ENCODE results near the gene CCL3.
"Not testable (repeated sequence)": the region's sequence is repeated elsewhere in the genome, so short reads cannot be mapped to it uniquely, and the experiment has no call there.

Gene CCL3

DNA sequence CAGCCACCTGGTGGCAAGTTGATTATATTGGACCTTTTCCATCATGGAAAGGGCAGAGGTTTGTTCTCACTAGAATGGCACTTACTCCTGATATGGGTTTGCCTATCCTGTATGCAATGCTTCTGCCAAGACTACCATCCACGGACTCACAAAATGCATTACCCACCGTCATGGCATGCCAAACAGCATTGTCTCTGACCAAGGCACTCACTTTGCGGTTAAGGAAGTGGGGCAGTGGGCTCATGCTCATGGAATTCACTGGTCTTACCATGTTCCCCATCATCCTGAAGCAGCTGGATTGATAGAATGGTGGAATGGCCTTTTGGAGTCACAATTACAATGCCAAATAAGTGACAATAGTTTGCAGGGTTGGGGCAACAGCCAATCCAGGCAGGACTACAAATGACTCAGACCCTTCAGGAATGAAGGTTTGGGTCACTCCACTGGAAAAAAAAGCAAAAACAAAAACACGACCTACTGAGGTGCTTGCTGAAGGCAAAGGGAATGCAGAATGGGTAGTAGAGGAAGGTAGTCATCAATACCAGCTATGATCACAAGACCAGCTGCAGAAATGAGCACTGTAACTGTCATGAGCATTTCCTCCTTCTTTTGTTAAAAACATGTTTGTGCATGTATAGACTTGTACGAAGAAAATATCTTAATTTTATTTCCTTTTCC lies 25.2 kb upstream of the CCL3 start:
- not testable (repeated sequence) for DNase-seq

DNA sequence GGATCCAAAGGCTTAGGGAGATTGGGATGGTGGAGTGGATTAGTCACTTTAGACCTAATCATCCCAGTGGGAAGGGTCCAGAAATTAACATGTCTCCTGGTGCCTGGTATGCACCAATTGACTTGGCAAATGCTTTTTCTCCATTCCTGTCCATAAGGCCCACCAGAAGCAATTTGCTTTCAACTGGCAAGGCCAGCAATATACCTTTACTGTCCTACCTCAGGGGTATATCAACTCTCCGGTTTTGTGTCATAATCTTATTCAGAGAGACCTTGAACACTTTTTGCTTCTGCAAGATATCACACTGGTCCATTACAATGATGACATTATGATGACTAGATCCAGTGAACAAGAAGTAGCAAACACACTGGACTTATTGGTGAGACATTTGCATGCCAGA lies 23.2 kb upstream of the CCL3 start:
- DNase-seq: not testable (repeated sequence)

DNA sequence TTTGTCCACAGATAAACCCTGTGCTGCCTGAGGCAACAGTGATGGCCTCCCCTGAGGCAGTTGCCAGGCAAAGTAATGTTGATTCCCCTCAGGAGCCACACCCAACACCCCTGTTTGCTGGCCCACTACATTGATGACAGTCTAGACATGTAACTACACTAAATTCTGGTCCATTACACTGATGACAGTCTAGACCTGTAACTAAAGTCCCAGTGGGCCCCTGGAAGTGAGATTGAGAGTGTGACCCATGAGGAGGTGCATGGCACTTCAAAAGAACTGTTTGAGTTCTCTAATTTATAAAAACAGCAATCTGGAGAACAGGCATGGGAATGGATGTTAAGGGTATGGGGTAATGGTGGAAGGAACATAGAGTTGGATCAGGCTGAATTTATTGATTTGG lies 22.6 kb upstream of the CCL3 start:
- no peak for DNase-seq

DNA sequence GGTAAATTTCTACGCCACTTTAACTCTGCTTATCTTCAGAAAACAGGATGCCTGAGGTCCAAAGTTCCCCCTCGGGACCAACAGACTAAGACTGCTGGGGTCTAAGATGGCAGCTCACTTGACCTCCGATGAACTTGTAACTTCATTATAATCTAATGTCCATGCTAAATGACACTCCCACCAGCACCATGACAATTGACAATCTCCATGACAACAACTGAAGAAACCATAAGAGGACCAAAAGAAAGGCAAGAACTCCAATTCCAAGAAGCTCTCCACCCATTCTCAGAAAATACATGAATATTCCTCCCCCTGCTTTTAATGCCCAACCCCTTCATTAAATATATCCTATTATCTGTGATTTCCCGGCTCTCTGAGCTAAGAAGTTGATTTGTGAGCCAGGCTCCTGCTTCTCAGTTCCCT lies 21.1 kb upstream of the CCL3 start:
- DNase-seq: no peak

DNA sequence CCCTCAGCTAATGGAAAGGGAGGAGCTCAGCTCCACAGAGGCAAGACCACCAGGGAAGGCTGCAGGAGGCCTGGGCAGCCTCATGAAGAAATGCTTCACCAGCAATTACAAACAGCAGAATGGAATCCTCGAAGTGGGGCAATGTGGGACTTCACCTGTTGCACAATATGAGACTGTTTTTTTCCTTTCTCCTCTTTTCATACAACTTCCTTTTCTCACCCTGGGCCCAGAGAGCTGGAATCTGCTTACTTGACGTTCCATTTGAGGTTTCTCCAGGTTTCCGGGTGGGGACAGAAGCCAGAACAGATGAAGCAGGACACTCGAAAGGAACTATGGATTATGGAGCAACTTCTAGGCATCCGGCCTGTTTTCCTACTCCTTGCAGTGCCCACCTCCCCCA lies 18.3 kb upstream of the CCL3 start:
- not testable (repeated sequence) for DNase-seq

DNA sequence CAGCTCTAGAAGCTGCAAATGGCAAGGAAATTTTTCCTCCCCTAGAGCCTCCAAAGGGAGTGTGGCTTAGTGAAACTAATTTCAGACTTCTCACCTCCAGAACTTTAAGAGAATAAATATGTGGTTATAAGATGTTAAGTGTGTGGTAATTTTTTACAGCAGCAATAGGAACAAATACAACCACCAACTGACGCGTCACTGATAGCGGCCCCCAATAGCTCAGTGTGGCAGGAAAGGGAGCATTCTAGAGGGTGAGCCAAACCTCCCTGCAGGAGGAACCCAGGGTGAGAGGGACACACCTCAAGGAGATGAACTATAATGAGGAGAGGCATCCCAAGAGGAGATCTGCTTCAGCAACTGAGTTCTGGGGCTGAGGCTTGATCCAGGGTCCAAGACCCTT lies 17.7 kb upstream of the CCL3 start:
- no peak for DNase-seq

DNA sequence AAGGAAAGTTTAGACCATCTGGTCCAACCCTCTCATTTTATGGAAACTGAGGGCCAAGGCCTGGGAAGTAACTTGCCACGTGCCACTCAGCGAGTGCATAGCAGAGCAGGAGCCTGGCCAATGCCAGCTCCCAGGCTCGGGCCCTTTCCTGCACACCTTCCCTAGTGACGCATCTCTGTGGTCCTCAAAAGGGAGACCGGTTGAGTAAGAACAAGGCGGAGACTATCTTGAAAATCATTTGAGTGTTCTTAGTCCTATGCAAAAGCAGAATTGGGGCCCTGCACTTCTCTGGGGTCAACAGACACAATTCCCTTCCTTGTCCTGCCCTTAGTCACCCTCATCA lies 16.5 kb upstream of the CCL3 start:
- no peak for DNase-seq

DNA sequence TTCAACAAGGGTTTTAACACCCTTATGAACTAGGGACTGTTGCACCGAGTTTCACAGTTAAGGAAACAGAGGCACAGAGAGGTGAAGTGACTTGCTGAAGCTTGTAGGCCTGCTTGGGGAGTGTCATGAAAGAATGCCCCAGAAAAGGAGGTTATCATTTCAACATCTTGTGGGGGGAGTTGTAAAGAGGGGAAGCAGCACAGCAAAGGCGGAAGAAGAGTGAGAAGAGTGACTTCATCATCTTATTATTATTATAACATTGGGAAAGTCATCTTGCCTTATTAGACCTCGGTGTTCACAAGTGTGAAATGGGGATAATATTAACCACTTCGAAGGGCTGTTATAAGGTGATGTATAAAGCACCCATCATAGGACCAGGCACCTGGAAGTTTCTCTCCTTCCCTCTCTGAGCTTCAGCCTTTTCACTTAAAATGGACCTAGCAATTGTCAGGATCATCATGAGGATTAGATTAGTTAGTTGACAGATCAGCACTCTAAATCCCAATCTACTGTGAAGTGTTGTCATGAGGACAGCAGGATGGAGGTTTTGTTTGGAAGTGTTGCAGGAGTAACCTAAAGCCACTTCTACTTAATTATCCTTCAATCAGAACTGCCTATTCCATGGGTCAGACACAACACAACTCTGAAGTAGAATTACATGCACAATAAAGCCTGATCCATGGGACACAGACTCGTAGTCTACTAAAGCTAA lies 16.0 kb upstream of the CCL3 start:
- no peak for DNase-seq

DNA sequence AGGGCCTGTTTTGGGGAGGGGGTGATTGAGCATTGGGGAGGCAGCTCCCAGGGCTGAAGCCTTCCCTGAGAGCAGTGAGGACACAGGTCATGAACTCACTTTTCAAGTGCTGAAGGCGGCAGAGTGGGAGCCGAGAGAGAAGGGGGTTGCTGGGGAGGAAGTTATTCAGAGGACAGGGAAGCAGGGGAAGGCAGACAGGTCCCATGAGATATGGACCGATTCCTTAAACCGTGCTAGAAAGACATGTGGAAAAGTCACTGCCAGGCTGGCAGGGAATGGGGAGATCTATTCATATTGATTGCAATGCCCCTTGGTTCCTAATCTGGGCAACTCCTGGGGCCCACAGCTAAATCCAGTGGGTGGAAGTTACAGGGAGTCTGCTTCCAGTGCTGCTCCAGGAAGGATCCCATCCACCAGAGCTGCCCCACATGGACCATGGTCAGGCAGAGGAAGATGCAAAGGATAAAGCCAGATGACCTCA lies 14.8 kb upstream of the CCL3 start:
- no peak for DNase-seq

DNA sequence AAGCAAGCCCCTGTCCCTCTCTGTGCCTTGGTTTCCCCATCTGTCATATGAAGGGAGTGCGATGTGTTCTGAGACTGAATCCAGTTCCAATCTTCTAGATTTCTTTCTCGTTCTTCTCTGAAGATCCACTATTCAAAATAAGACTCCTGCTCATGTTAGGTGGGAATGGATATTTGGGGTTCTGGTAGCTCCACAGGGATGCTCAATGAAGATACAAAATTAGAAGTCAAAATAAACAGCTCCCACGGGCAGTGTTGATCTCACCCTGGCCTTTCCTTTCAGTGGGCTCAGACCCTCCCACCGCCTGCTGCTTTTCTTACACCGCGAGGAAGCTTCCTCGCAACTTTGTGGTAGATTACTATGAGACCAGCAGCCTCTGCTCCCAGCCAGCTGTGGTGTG lies 14.3 kb upstream of the CCL3 start:
- not testable (repeated sequence) for DNase-seq

DNA sequence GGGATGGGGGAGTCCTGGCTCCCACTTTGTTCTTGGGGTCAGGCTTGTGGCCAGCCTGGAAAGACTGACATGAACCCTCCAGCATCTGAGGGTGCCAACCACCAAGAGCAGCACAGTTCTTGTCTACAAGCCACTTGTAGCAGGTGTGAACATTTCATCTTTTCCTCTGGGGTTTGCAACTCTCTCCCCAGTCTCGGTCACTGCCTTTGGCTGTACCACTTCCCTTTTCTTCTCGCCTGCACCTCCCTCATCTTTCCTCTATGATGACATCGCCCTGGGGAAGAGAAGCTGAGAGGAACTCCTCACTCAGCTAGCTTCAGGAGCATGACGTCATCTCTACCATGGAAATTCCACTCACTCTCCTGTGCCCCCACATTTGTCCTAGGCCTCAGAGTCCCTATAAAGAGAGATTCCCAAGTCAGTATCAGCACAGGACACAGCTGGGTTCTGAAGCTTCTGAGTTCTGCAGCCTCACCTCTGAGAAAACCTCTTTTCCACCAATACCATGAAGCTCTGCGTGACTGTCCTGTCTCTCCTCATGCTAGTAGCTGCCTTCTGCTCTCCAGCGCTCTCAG lies 13.5 kb upstream of the CCL3 start, which contains the start of gene CCL4:
CCL4 (plus strand) TSS at position 427 of the 575 bp plus-strand sequence; CDS start at position 506, 79 bp downstream.
- DNase-seq: peak; percentile 72

DNA sequence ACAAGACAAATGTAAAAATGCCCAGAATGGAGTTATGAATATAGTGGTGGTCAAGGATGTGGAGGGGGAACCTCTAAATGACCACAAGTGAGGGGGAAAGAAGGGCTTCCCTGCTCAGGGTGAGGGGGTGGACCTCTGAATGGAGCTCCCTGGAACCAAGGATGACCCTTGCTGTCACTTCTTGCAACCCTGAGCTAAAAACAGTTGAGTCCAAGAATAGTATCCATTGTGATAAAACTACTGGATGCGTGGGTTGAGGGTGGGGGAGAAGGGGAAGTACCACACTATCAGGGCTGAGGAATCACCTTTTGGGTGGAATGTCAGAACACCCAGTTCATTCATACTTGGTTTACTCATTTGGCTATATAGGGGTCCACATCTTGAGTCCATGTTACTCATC lies 9.1 kb upstream of the CCL3 start:
- not testable (repeated sequence) for DNase-seq

DNA sequence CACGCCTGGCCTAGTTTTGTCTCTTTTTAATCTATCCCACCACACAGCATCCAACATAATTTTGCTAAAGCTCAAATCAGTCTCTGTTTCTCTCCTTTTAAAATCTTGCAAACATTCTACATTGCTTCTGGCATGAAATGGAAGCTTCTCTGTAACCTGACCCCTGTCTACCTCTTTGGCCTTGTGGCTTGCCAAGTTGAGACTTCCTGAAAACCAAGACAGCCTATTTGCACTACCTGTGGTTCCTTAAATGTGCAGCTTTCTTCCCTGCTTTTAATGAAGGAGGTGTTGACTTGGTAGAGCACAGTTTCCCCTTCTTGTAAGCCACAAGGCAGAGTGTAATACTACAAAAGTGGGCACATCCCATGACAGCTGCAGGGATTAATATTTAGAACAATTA lies 6.0 kb upstream of the CCL3 start:
- DNase-seq: no peak

DNA sequence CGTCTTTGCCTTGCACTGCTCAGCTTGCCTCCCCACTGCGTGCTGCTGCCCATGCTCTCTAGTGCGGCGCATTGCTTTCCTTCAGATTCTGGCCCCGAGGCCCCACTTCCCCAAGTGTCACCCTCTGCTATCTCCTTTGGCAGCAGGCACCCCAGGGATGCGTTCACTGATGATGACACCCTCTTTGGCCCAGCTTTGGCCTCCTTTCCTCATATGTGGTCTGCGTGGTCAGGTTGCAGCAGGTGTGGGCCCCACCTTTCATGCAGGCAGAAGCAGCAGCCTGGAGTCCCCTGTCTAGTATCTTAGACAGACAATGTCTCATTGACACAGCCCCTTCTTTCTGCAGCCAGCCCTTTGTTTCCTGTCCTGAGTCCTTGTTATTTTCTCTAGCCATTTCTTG lies 4.8 kb upstream of the CCL3 start:
- no peak for DNase-seq

DNA sequence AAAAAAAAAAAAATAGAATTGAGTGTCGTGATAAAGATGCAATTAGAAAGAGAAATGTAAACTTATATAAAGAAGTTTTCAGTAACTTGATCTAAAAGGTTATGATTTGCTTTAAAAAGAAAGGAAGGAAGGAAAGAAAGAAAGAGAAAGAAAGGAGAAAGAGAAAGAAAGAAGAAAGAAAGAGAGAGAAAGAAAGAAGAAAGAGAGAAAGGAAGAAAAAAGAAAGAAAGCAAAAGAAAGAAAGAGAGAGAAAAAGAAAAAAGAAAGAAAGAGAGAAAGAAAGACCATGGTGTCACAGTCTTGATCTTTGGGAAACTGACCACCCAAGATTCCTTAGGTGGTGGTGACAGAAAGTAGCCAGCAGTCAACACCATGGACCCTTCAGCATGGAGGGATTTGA lies 4.3 kb upstream of the CCL3 start:
- no peak for DNase-seq

DNA sequence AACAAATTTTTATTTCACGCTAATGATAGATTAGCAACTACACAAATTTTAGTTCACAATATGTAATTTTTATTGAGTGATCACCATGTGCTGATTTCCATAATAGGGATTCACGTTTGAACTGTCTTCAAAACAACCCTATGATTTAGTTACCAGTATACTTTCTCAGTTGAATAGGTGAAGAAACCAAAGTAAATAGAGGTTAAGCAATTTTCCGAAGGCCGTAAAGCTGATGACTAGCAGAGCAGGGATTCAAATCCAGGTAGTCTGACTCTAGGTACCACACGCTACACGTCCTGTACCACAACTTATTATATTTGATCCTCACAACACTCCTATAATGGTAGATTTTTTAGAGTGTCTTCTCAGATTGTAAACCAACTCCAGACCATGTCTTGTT lies 2.8 kb upstream of the CCL3 start:
- DNase-seq: not testable (repeated sequence)

DNA sequence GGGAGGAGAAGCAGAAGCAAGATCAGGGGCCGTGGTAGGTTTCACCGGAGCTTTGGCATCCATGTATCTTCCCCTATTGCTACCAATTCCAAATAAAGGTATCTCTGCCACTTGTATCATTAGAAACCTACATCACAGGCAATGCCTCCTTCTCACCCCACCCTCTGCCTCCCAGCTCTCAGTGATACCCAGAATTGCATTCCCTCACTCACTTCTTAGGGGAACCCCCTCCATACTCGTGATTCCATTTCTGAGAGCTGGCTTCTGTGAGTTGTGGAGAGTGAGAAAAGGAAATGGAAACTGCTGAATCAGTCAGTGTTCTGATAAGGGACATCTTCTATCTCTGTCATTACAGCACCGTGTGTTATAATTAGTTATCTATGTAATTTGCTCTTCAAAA lies 2.3 kb upstream of the CCL3 start:
- DNase-seq: peak; percentile 86

DNA sequence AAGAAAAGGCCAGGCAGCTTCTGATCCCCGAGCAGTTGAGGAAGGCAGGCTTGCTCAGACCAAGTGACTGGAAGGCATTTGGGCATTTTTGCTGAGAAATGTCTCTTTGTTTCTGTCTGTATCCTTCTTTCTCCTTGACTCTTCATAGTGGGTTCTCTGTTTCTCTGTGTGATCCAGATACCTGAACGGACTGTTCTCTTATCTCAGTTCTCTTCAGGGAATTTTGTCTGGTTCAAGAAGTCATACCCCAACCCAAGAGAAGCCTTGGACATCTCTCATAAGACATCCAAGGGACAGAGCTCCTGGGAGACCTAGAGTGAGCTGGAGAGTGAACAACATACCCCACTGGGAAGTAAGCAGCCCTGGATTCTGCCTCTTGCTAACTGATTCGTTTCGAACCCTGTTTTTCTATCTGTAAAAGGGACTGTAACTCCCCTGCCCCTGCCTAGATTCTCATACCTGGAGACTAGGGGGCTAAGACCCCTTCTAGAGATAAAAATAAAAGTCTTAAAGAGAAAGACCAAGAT lies 541 bp downstream of the CCL3 start:
- no peak for DNase-seq

DNA sequence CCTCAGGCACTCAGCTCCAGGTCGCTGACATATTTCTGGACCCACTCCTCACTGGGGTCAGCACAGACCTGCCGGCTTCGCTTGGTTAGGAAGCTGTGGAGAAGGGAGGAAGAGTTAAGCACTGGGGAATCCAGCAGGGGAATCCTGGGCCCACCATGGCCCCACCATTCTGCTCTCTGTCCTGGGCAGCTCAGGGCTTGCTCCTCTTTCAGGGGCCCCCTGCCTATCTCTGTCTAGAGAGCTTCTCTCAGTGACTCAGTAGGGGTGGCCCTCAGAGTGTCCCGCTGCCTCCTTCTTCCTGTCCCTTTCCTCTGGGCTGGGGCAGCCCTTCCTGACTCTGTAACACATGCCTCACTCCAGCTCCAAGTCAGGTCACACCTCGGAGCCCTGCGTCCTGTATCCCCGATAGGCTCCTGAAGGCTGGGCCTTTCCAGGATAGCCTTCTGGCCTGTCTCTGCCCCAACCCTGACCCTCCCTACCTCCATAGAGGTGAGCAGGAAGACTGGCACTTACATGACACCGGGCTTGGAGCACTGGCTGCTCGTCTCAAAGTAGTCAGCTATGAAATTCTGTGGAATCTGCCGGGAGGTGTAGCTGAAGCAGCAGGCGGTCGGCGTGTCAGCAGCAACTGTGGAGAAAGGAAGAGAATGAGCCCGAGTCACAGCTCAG lies 1.1 kb downstream of the CCL3 start:
- DNase-seq: no peak

DNA sequence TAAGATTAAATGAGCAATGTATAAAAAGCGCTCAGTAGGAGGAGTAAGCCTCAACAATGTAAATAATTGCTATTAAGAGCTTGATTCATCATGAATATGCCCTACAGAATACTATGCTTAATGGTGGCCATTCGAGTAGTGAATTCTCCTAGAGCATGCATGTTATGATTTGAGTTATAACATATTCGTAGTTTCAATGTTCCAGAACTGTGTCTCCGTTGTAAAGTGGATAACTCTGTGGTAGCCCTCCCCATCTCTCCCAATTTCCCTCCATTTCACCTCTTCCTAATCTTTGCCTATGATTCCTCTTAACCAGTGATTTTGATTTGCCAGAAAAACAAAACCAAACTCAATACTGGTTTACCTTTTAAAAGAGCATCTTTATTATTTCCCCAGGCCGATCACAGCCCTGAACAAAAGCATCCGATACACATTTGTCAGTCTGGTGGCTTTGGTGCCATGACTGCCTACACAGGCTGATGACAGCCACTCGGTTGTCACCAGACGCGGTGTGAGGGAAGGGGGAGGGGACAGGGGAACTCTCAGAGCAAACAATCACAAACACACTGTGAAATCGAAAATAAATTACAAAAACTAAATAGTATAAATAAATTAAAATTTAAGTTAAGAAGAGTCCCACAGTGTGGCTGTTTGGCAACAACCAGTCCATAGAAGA lies 1.9 kb downstream of the CCL3 start:
- peak; percentile 40 for DNase-seq

DNA sequence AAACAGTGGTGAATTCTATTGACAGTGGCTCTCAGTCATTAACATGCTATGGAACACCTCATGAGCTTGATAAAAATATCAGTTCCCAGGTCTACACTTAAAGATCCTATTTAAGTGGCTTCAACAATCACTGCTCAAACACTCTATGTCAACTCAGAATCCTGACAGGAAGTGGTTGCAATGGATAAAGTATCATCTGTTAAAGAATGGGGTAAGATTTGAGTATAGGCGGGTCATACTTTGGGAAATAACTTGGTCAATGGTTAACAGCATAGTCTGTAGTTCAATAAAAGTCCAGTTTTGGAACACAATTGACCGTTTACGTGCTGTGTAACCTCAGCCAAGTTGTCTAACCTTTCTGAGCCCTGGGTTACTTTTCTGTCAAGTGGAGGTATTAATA lies 2.5 kb downstream of the CCL3 start:
- DNase-seq: not testable (repeated sequence)

DNA sequence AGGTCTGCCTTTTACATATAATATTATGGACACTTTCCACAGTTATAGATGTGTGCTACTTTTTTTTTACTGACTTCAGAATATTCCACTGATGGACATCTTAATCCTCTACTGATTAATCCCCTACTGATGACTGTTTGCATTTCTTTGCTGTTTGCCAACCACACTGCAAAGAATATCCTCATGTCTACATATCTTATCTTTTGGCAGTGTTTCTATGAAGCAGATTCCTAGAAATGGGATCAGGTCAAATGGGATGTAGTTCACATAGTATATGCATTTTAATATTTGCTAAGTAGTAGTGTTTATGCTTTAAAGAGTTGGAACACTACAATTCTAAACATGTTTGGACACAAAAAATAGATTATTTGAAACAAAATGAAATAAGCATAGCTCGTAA lies 3.2 kb downstream of the CCL3 start:
- no peak for DNase-seq

DNA sequence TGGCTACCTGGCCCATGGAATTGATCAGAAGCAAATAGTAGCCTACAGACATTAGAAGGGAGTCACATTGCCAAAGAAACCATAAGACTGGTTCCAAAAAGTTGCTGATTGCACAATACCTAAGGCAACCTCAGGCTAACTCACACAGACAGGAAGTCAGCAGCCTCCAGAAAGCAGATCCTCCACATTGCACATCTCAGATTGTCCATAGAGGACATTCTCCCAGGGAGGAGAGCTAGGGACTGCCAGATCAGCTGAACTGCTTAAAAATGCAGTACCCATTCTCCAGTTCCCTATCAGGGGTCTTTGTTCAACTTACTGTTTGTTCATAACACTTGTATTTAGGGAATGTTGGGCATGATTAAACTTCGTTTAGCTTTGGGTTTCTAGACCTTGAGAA lies 4.2 kb downstream of the CCL3 start:
- DNase-seq: peak; percentile 61
